Heart left ventricle (tissue), 16 donors: ENCODE results near the gene PSTPIP1. TPM values are rescaled to one million over a fixed set of nuclear protein-coding genes. Genes with fewer than 3 reads are reported as not detected.

Source experiments
- ATAC-seq, 4 donors: fragments of 200-7000 bp; cut with Tn5 transposase; one replicate each; pipeline ENCODE4 v1.9.1; 2020 to 2022; ENCODE audit warnings: moderate library complexity in 4 of 4, mild to moderate bottlenecking in 3 of 4, moderate number of reproducible peaks in 1 of 4
- DNase-seq, 5 donors: peaks; one replicate each; pipeline ENCODE4 v3.0.0-alpha.2; 2020
- H3K27ac ChIP-seq, 12 donors: fragments of 200-600 bp; sonication (generic) in 4 of 12; one replicate each; pipeline versions ENCODE4 v1.5.0 to v1.8.0; 2016 to 2022; ENCODE audit warnings: mild to moderate bottlenecking in 2 of 12
- H3K27me3 ChIP-seq, 9 donors: fragments of 200-600 bp; sonication (generic) in 2 of 9; one replicate each; pipeline versions ENCODE4 v1.5.1 to v1.8.0; 2016 to 2022; ENCODE audit warnings: mild to moderate bottlenecking in 3 of 9
- H3K36me3 ChIP-seq, 9 donors: fragments of 200-600 bp; sonication (generic) in 2 of 9; one replicate each; pipeline versions ENCODE4 v1.5.0 to v1.8.0; 2018 to 2022; ENCODE audit warnings: mild to moderate bottlenecking in 2 of 9
- H3K4me1 ChIP-seq, 12 donors: fragments of 200-600 bp; sonication (generic) in 4 of 12; one replicate each; pipeline versions ENCODE4 v1.5.0 to v1.8.0; 2016 to 2022; ENCODE audit warnings: mild to moderate bottlenecking in 3 of 12
- H3K4me3 ChIP-seq, 12 donors: fragments of 200-600 bp; sonication (generic) in 4 of 12; one replicate each; pipeline versions ENCODE4 v1.5.0 to v1.8.0; 2017 to 2022; ENCODE audit warnings: mild to moderate bottlenecking in 9 of 12, moderate library complexity in 4 of 12
- H3K9me3 ChIP-seq, 12 donors: fragments of 200-600 bp; sonication (generic) in 4 of 12; one replicate each; pipeline versions ENCODE4 v1.5.0 to v1.8.0; 2016 to 2022; ENCODE audit warnings: mild to moderate bottlenecking in 1 of 12
- CTCF ChIP-seq, 12 donors: fragments of 200-600 bp; sonication (generic) in 4 of 12; IDR thresholded peaks; one replicate each; pipeline versions ENCODE4 v1.5.0 to v1.8.0; 2018 to 2022; ENCODE audit warnings: antibody characterized with exemption in 12 of 12, mild to moderate bottlenecking in 5 of 12
- POLR2A ChIP-seq, 2 donors: fragments of 450-650 bp; IDR thresholded peaks; one replicate each; pipeline ENCODE4 v1.6.1; 2017; ENCODE audit warnings: antibody characterized with exemption in 2 of 2, mild to moderate bottlenecking in 2 of 2, moderate library complexity in 2 of 2
- whole genome bisulfite sequencing, 4 donors: extraction: QIAGEN DNeasy Blood & Tissue Kit in 2 of 4; methylation state at CpG; one replicate each; pipeline versions ENCODE4 v1.1.5 to v1.1.7; 2013 to 2018; 5-methylcytosine and 5-hydroxymethylcytosine counted together
- intact Hi-C, 10 donors: fragments of 100-400 bp; cut with DNase I; formaldehyde crosslinking; loops; one replicate each; pipeline versions ENCODE4 v1.11.1 to v1.14.2; 2022
- polyA plus RNA-seq, 2 donors: library from polyadenylated mRNA; stranded (reverse); fragments of 200-250 nt; gene quantifications; one replicate each; pipeline ENCODE4 v1.2.3, GENCODE V29; 2013
- total RNA-seq, 9 donors: library from RNA; depleted of rRNA in 2 of 9; stranded (reverse); fragments of >200 nt in 2 of 9; fragmentation: NEBNext Ultra II Directional in 3 of 9; extraction: Animal tissue kit (Norgen Biotek cat#: 25700) in 3 of 9; gene quantifications; one replicate each; pipeline versions ENCODE4 v1.1.0 to v1.2.4, GENCODE V29; 2016 to 2023
- donor health status: ischemic (EF 13 %, LVEDD 7.1; RV severe dilation, severe dysfunction).
- donor health status: healthy with polysubstance abuse.
- donor health status: DM: no; HTN: yes; CAD: no.
- donor health status: DM: no; HTN: no; CAD: no.
- donor health status: ischemic (EF 25% LVEDD 6.9; RV normal size, moderate dysfunction).
- donor health status: ischemic (EF 25% LVEDD 5.7; RV mildly dilated, moderate dysfunction).
- donor health status: healthy.
- donor health status: DM: yes; HTN: yes; CAD: no.
- donor health status: ischemic (EF 35%, LVEDD 5.7; RV mildly dilated, moderate dysfunction).
- donor health status: nonischemic (EF 11% LVEDD 7.7; RV severe dilation, severe dysfunction).
- donor health status: DM: yes; HTN: yes; CAD: no.
- donor health status: PGD.
- donor health status: ischemic (EF 29% LVEDD 5.4; RV normal size, mild dysfunction).
- donor health status: nonischemic (EF 23%, LVEDD 6.1; RV moderate dilation, normal function).

PSTPIP1 gene
- total and polyA plus RNA-seq, 11 donors, result 1.3 to 17.2 (median 2.9) TPM

GRCh38 chr15:76991048-76991447 lies 3.9 kb upstream of the PSTPIP1 start:
- H3K36me3 ChIP-seq, result no peaks in the 10 kb centered on the region
- H3K4me1 ChIP-seq, result peaks cover 0 to 77% (median 18%) of the 10 kb centered on the region in 12 donors
- ATAC-seq (peak in 1 of 4 donors; percentile 4), DNase-seq (peak in 2 of 5 donors; percentile 25 to 71)
- TF ChIP-seq POLR2A (IDR thresholded peaks at IDR 0.05) (no peak), CTCF (IDR thresholded peaks at IDR 0.05) (no peak)
- intact Hi-C loops, result no loop called here
- no peaks in the 10 kb centered on the region for H3K9me3 ChIP-seq
- WGBS, 4 donors, result 82 to 95% (median 89%) methylated on average over 7 of the region's 7 CpGs
- H3K27ac ChIP-seq, result no peak overlapping the region
- no peaks in the 10 kb centered on the region for H3K27me3 ChIP-seq
- no peak overlapping the region for H3K4me3 ChIP-seq

GRCh38 chr15:76991741-76992645 lies 2.9 kb upstream of the PSTPIP1 start:
- H3K9me3 ChIP-seq, result no peaks in the 10 kb centered on the region
- intact Hi-C loops, result no loop called here
- H3K4me1 ChIP-seq, result peaks cover 0 to 79% (median 28%) of the 10 kb centered on the region in 12 donors
- 91 to 98% (median 95%) methylated on average over 9 of the region's 9 CpGs for WGBS, 4 donors
- H3K4me3 ChIP-seq, result no peak overlapping the region
- no peaks in the 10 kb centered on the region for H3K27me3 ChIP-seq
- TF ChIP-seq POLR2A (IDR thresholded peaks at IDR 0.05) (no peak), CTCF (IDR thresholded peaks at IDR 0.05) (no peak)
- peak overlapping the region in 1 of 12 donors; percentile 14 for H3K27ac ChIP-seq
- no peaks in the 10 kb centered on the region for H3K36me3 ChIP-seq
- ATAC-seq (no peak), DNase-seq (peak in 1 of 5 donors; percentile 38)

DNA sequence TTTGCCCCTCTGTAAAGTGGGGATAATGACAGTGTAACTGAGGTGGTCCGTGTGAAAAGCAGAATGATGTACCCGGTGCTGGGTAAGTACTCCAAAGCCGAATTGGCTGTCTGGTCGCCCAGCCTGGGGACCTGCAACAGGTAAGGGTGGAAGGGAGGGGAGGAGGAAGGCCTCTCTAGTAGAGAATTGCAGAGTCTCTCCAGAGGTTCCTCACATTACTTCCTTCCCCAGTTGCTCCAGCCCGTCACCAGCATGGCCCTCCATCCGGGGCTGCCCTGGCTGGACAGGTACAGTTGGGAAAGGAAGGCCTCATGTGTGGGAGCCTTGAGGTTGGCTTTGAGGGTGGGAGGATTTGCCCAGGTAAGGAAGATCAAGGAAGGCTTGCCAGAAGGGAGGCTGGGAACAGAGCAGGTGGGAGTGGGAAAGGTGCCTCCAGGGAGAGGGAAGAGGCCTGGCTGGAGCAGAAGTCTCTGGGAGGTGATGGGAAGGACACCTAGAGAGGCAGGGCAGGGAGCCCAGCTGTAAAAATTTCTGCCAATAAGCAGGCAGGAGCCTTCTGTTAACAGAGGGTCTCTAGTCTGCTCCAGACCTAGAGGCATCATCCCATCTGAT lies 1.7 kb upstream of the PSTPIP1 start:
- Histone ChIP-seq H3K4me1 (peaks cover 0 to 82% (median 24%) of the 10 kb centered on the region in 12 donors), H3K36me3 (no peaks in the 10 kb centered on the region), H3K27ac (peak overlapping the region in 1 of 12 donors; percentile 85), H3K27me3 (no peaks in the 10 kb centered on the region), H3K4me3 (no peak overlapping the region), H3K9me3 (no peaks in the 10 kb centered on the region)
- ATAC-seq (no peak), DNase-seq (peak in 1 of 5 donors; percentile 15)
- TF ChIP-seq POLR2A (IDR thresholded peaks at IDR 0.05) (no peak), CTCF (IDR thresholded peaks at IDR 0.05) (no peak)
- 91 to 94% (median 92%) methylated on average over 6 of the region's 6 CpGs for WGBS, 4 donors
- intact Hi-C loops, result no loop called here

DNA sequence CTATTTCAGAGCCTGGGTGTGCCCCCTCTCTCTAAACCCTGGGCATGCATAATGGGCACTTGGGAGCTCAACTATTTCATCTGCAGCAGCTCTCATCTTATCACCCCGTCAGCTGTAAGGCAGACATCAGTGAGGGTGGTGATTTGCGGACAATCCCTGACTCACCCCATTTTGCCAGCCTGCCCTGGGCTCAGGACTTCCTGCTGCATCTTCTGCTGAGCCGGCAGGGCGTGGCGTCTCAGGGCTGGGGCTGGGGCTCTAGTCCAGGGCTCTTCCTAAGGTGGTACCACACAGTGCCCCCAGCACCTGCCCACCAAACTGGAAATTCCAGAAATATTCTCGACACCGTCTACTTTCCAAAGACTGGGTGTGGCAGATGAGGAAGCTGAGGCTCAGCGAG lies 925 bp upstream of the PSTPIP1 start:
- no peaks in the 10 kb centered on the region for H3K9me3 ChIP-seq
- H3K4me3 ChIP-seq, result no peak overlapping the region
- WGBS, 4 donors, result 85 to 94% (median 87%) methylated on average over 4 to 8 of the region's 8 CpGs
- ATAC-seq, result peak in 2 of 4 donors; percentile 40 to 48
- TF ChIP-seq POLR2A (IDR thresholded peaks at IDR 0.05), result no peak
- TF ChIP-seq CTCF (IDR thresholded peaks at IDR 0.05), result no peak
- peaks cover 0 to 82% (median 18%) of the 10 kb centered on the region in 12 donors for H3K4me1 ChIP-seq
- intact Hi-C loops, result no loop called here
- DNase-seq, result peak in 3 of 5 donors; percentile 46 to 65 (median 63)
- no peaks in the 10 kb centered on the region for H3K27me3 ChIP-seq
- no peaks in the 10 kb centered on the region for H3K36me3 ChIP-seq
- peak overlapping the region in 1 of 12 donors; percentile 85 for H3K27ac ChIP-seq
